GM12892 (cell line): Measurements from ENCODE around the gene MAN1A2.

ENCODE experiments used
- POLR2A ChIP-seq: IDR thresholded peaks from 2 replicates; pipeline ENCODE4 v1.6.1; 2011; ENCODE audit warnings: low read depth, low read length, control low read depth
- POLR2AphosphoS5 ChIP-seq: IDR thresholded peaks from 2 replicates; pipeline ENCODE4 v1.6.1; 2011; ENCODE audit warnings: low read depth, low read length, control low read depth
- TAF1 ChIP-seq: IDR thresholded peaks from 2 replicates; pipeline ENCODE4 v1.6.1; 2011; ENCODE audit warnings: low read depth, mild to moderate bottlenecking, control low read depth, low read length, borderline replicate concordance

DNA sequence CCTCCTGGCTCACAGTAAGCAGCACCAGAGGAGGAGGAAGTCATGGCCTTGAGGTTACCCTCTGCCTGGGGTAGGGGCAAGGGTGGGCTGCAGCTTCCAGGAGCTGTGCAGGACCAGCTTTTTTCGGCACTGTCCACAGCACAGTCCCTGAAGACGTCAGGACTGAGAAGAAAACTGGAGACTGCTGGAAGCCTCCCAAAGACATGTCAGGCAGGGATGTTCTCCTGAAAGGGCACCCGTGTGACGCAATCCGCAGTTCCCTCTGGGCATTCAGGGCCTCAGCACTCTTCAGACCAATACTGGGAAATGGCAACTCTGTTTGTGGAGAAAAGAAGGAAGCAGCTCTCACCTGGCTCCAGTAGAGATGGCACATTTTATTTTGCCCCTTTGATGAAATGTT lies 173.8 kb downstream of the MAN1A2 start:
- TF ChIP-seq TAF1 (no peak), POLR2AphosphoS5 (no peak), POLR2A (no peak)
